Measurements from ENCODE around the gene RNF14.
A peak's percentile ranks its signal among the peaks of the same experiment; 100 is the strongest.

RNF14 gene

DNA sequence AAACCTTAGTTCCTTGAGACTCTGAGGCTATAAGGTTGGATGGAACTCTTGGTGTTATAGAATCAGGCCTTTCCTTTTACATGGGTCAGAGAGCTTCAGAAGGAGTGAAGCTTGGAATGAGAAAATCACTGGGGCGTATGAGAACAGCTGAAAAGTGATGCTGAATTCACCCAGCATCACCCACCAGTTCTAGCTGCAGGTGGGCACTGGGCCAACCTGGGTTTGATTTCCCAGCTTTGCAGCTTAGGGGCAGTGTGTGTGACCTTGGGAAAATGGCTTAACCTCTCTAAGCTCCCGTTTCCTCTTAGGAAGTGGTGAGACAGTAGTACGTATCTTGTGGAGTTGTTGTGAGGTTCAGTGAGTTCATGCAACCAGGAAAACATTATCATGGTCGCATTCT is 21.6 kb upstream of the RNF14 start:
- DNase-seq (ENCODE audit: low read depth), result no peak

DNA sequence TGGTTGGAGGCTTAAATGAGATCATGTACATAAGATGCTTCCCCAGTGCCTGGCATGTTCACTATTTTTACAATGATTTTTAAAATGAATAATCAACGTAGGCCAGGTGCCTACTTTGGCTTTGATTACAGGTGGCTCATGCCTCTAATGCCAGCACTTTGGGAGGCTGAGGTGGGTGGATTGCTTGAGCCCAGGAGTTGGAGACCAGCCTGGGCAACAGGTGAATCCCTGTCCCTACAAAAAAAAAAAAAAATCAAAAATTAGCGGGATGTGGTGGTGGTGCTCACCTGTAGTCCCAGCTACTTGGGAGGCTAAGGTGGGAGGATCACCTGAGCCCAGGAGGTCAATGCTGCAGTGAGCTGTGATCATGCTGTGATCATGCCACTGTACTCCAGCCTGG is 20.1 kb upstream of the RNF14 start:
- DNase-seq (ENCODE audit: low read depth), result no peak

DNA sequence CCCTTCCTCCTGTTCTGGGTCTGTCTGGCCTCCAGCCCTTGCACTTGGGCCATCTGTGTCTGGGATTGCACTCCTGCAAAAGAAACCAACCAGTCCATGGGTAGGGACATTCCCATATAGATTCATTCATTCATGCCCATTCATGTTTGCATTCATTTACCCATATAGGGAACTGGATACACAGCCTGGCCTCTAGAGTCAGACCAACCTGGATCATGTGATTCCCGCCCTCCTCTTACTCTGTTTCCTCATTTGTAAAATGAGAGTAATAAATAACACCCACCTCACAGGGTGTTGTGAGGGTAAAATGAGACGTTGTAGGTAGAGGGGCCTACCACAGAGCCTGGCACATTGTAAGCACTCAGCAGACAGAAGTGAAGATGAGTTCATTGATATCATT is 19.4 kb upstream of the RNF14 start:
- no peak for DNase-seq (ENCODE audit: low read depth)

DNA sequence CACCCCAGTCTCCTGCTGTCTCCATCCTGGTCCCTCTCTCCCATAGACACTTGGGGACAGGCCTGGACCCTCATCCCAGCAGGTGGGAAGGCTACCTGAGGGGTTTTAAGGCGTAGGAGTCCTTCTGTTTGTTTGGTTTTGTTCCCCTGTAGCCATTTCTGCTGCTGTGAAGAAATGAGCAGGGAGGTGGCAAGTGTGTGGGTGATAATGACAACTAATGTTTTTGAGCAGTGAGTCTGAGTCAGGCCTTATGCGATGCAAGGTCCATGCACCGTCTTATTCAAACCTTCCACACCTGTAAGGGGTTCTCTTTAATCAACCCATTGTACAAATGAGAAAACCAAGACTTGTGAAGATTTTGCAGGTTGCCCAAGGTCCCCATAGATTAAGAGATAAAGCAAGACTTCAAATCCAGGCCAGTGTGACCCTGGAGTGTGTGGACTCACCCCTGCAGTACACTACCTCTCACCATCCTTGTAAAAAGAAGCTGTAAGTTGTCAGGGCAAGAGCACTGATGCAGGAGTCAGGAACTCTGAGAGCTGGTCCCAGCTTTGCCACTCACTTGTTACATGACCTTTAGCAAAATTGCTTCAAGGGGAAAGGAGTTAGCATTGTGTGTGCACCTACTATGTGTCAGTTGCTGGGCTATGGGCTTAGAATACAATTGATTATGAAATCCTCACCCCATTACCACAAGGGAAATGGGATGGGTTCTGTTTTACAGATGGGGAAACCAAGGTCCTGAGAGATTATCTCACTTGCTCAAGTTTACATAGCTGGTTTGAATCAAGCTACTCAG is 18.5 kb upstream of the RNF14 start:
- no peak for DNase-seq (ENCODE audit: low read depth)

DNA sequence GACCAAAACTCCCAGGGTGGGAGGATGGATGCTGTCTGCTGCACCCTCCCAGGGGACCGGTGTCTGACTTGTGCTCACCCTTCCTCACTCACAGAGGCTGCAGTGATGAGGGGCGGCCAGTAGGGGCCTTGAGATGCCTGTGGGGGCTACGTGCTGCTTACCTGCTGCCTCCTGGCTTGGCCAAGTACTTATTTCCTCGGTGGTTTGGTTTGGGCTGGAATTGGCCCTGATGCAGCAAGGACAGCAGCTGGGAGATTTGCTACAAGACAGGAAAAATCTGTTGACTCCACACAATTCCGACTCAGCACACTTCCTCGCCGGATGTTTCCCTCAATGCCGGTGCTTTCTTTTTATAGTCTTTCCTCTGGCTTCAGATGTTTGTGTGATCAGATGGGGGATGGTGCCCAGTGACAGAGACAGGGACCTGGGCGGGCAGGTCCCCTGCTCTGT is 17.5 kb upstream of the RNF14 start:
- DNase-seq (ENCODE audit: low read depth), result no peak

DNA sequence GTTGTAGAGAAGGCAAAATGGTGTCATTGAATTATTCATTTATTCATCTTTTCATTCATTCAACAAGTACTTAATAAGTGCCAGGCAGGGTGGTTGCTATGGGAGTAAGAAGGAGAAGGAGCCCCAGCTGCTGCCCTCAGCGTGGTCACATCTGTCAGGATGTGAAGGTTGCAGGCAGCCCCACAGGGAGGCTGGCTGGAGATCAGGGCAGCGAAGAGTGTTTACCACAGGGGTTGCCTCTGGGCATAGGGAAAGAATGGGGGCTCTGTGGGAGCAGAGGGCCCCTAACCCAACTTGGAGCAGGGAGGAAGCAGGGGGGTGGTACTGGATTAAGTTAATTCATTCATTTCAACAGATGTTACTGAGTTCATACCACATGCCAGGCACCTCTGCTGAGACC is 16.9 kb upstream of the RNF14 start:
- DNase-seq (ENCODE audit: low read depth), result no peak

DNA sequence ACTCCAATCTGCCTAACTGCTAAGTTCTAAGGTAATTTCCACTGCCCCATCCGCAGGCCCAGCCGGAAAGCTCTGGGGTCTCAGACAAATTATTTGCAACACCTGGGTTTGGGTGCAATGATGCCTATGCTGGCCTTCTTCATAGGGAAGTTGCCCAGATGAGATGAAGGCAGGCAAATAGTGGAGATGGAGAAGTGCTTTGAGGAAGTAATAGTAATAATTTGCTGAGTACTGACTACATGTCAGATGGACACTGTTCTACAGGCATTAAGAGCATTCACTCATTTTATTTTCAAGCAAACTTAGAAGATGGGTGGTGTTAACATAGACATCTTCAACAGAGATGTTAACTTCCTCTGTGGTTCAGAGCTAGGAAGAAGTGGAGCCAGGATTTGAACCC is 14.7 kb upstream of the RNF14 start:
- no peak for DNase-seq (ENCODE audit: low read depth)

DNA sequence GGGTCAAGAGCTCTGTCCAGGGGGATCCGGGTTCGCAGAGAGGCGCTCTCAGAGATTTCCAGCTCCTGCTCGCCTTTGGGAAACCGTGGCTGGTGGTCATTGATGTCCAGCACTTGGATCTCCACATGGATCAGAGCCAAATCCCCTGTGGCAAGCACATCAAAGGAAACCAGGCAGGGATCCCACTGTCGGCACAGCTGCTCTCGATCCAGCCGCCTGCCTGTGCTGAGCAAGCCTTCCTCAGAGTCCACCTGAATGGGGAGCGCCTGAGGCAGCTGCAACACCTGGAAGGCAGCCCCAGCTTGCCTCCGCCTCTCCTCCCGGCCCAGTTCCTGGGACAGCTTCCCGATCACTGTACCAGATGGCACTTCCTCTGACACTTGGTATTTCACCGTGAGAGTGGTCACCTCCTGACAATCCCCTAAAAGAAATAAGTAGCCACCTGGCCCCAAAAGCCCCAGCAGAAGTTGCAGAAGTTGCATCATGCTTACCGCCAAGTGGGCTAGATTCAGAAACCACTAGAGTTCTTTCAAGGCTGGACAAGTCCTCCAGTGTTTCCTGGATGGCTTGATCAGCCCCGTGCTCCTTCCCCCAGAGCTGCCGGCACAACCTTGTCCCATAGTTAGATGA is 11.4 kb upstream of the RNF14 start:
- DNase-seq (ENCODE audit: low read depth), result no peak

DNA sequence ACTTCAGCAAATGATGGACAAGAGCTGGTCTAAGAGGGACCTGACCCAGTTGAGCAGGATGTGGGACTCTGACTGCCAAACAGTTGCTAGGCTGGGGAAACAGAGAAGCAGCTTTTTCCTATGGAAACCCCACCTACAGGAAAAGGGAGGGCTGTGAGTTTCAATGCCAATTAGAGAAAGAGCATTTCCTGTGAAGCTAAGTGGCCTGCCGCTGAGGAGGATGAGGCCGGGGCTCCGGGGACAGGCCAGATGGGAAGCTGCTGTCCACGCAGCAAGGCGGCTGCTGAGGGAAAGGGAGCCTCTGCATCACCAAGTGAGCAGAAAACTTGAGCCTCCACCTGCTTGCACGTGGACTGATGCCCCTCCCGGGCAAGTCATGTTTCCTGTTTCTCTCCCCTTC is 10.8 kb upstream of the RNF14 start, which contains the start of gene PCDH12:
Gene PCDH12, minus strand, starts transcription at position 90 of the 400 bp plus-strand sequence. CDS start 351 bp downstream, outside the sequence.
- no peak for DNase-seq (ENCODE audit: low read depth)

DNA sequence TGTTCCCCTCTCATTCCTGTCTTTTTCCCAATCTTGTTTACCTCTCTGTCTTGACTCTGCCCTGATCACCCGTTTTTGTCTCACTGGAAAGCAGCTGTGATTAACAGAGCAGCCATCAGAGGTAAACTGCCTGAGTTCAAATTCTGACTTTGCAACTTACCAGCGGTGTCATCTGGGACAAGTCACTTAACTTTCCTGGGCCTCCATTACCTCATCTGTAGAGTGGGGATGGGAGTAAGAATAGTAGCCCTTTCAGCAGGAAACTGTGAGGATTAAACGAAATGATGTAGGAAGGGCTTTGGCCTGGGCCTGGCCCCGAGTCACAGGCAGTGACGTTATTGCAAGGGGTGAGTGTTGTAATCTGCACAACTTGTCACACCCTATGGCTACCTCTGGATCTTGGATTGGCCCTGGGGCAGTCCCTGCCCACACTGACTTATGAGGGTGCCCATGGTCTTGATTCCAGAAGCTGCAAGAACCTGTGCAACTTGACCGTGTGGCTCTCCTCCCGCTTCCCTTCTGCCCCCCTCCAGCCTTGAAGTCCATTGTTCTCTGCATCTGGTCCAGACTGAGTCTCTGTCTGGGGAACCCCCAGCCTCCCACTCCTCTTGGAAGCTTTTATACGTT is 10.2 kb upstream of the RNF14 start:
- DNase-seq (ENCODE audit: low read depth), result no peak

DNA sequence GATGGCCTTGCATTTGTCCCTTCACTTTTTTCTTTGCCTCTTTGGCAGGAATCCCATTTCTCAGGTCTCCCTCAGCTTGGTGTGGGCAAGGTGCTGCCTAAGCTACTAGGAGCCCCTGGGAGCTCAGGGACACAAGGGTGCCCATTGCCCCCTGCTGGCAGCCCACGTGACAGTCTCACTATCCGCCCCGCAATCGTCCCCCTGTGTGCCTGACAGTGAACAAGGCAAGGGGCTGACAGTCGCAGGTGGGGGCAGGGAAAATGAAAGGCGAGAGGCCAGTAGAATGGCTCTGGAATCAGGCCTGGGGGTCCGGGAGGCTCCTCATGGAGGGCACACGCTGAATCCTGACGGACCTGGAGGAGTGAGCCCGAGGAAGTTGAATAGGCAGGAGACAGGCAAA is 8.9 kb upstream of the RNF14 start:
- no peak for DNase-seq (ENCODE audit: low read depth)

DNA sequence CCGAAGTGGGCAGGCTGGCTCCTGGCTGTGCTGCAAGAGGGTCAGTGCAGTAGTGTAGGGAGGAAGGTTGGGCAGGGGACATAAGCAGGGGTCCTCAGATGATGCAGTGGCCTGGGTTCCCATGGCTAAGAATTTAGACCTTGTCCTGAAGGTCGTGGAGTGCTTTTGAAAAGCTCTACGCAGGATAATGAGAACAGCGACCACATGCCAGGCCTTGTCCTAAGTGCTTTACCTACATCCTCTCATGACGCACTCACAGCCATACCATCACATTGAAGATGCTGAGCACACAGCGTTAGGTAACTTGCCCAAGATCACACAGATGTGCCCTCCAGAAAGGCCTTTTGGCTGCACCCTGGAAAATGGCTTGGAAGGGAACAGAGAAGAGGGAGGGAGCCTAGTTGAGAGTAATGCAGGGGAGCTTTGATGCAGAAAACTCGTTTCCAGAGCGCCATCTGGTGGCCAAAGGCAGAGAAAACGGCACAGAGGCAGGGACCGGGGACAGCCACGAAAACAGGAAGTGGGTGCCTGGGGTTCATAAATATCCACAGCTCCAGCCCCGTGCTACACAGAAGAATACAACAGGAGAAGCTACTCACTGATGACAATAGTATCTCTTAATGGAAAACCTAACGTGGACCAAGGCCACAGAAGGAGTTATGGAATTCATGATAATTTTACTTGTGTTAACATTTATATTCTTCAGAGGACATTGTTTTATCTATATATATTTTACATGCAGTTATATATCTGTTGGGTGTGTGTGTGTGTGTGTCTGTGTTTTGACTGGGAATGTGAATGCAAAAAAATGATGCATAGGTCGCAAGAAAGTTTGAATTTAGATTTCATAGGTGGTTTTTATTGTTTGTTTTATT is 8.2 kb upstream of the RNF14 start:
- DNase-seq (ENCODE audit: low read depth), result peak; percentile 68

DNA sequence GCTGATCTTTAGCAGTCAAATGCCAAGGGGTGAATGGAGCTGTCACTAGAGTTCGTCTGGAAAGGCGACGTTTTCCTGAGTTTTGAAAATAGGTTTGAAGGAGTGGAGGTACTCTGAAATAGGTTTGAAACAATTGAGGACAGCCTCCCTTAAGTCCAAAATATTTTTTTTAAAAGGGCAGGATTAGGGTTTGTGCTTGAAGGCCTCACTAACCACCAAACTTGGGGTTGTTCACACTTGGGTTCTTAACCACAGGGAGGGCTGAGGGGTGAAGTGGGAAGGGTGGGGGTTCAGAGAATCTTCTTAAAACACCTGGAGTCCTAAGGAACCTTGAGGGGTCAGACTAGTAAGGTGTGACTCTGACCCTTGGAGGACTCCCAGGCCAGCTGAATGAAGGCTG is 7.4 kb upstream of the RNF14 start:
- no peak for DNase-seq (ENCODE audit: low read depth)

DNA sequence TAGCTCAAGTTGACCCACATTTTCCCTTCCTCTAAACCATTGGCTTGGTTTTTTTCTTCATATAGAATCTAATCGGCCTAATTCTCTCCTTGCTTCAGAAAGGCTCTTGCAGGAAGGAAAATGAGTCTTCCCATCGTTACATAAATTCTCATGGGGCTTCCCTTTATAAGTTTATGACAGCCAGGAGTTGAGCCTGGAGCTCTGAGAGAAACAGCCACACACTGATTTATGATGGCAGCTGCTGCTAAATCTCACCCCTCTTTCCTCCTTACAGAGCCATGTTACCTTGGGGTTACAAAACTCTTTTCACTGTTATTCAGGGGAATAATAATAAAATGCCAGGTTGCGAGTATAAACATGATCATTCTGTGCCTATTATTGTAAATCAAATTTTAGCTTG is 5.2 kb upstream of the RNF14 start:
- DNase-seq (ENCODE audit: low read depth), result no peak

DNA sequence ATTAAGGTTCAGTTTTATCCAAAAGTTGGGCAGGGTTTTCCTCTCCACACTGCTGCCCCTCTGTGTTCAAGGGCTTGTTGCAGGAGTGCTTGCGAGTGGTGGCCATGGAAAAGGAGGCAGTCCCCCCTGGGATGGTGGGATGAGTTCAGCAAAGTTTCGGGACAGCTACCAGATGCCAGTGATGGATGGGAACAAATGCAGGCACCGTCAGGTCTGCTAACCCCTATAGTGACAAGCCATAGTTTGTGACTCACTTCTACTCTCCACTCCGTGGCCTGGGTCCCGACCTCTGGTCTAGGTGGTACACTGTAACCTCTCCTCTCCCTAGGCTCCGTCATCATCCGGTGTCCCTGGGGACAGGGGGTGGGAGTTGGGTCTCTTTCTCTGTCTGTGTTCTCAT is 3.8 kb upstream of the RNF14 start:
- DNase-seq (ENCODE audit: low read depth), result no peak

DNA sequence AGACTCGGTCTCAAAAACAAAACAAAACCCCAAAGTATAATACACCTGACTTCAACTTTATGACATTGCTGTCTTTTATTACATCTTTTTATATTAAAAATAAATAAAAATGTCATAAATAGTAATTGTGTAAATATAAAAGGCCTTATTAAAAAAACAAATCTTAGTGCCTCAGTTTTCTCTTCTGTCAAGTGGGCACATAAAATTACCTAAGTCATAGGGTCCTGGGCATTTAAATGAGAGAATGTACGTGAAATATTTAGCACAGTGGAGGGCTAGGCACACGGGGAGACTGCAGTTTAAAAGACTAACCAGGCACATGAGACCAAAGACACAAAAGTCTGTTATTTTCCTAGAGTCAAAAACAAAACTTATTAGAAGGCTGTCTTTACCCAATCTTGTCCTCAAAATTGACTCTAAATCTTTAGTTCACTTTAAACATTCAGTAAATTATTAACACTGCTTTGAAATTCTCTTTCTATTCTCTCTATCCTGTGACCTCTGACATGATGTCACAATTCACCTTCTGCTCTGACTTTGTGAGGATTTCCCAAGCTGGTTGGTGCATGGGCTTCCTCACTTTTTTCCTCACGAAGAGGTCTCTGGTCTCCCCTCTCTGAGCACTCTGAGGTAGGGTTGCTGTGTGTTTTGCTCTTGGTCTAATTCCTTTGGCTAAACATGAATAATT is 2.5 kb upstream of the RNF14 start:
- DNase-seq (ENCODE audit: low read depth), result no peak

DNA sequence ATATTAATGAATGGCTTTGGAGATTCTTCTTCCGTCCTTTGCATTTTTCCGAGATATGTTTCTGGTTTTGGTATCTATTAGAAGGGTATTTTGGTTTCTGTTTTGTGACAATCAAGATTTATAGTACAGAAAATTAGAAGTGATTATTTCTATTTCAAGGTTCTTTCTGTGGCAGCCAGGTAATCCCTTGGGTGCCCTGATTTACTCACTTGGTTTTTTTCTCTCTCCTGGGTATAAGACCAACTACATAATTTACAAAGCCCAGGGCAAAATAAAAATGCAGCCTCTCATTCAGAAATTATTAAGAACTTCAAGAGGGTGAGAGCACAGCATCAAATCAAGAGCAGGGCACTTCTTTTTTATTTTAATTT is 2.0 kb upstream of the RNF14 start:
- no peak for DNase-seq (ENCODE audit: low read depth)

DNA sequence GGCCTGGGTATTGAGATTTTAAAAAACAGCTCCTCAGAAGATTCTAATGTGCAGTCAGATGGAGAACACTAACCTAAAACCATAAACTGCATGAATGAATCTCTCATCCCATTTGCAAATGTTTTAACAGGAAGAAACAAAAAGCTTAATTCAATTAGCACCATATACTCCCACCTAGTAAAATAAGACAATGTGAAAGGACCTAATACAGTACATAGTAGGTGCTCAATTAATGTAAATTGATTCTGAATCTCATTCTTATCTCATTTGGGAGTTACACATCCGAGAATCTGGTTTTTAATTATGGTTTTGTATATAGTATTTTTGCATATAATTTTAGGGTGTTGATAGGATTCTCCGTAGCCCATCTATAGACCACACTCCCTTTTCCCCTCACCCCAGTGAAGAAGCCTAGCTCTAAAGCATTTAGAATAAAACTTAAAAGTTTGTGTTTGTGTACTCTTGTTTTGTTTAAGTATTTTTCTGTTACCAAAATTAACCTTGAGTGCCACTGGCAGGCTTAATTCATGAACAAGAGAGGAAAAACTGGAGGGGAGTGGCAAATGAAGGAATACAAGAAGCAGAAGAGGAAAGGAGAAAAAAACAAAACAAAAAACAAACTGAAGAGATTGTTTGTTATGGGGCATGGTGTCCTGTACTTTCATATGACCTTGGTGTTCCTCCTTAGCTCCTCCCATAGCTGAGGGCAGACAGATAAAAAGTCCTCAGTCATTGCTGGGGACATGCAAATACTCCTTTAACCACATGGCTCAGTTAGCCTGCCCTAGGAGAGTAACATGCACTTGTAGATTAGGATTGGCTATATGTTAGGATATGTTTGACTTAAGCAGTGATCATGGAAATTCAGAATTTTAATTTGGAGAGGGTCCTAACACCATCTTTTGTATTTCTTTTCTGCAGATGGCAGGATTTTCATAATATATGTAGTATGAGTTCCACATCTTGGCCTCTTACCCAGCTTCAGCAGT is 1.2 kb downstream of the RNF14 start:
- no peak for DNase-seq (ENCODE audit: low read depth)

DNA sequence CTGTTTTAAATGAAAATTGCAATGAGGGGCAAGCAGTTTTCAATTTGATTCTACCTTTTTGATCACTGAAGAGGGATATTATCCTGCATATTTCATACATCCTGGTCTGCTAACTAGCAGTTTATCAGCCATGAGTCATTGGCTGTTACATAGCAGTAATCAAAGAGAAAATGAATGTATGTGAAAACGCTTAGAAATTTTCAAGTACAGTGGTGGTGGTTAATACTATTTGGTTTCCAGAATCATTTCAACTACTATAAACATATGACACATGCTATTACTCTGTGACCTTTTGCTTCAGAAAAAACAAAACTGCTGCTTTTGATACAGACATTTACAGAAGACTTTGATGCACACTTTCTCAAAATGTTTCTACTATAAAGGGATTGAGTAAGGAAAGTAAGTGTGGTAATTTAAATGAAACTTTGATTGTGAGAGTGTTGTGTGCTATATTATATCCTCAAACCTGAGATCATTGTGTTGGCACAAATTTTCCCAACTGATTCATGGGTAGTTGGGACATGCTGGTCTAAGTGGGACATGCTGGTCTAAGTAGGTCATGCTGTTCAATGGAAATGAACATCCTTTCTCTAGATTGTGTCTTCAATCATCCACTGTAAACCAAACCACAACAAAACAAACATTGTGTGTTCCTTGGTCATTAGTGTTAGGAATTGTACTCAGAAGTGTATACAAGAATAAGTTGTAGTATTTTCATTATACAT is 5.1 kb downstream of the RNF14 start:
- no peak for DNase-seq (ENCODE audit: low read depth)

DNA sequence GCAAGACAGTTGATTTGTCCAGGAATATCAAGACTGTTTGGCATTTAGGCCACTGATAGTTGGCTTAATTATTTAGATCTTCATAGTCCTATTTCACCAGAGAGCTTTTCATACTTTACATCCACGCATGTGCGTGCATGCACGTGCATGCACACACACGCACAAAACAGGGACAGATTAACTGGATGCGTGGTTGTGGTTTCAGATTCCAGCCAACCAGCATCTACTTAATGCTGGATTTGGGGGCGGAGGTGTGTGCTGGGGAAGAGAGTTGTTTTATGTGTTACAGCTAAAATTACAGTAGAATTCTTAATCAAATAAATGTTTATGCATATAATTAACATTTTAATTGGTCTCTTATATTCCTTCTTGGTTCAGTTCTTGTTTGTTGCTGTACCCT is 7.3 kb downstream of the RNF14 start:
- no peak for DNase-seq (ENCODE audit: low read depth)
